DND-41 (cell line): ENCODE data around the gene UBE3C.

Experiments
- ATAC-seq: fragments of 200-7000 bp; cut with Tn5 transposase; 3 replicates; pipeline ENCODE4 v1.9.1; 2021; ENCODE audit warnings: low read depth; ENCODE audit not compliant: insufficient read depth
- DNase-seq: peaks from one replicate; pipeline ENCODE4 v3.0.0-alpha.2; 2020
- H2AFZ ChIP-seq: 2 replicates; pipeline ENCODE4 v1.6.0; 2012; ENCODE audit warnings: low read depth, low read length
- H3K27ac ChIP-seq: 2 replicates; pipeline ENCODE4 v1.5.1; 2012; ENCODE audit warnings: low read length, inconsistent platforms
- H3K27me3 ChIP-seq: fragments of 200-600 bp; sonication (generic); 2 replicates; pipeline ENCODE4 v1.6.0; 2012; ENCODE audit warnings: low read length, mild to moderate bottlenecking, inconsistent platforms; ENCODE audit not compliant: insufficient read depth, poor library complexity
- H3K36me3 ChIP-seq: 2 replicates; pipeline ENCODE4 v1.5.1; 2012; ENCODE audit warnings: low read length, inconsistent platforms; ENCODE audit not compliant: insufficient read depth
- H3K4me1 ChIP-seq: 2 replicates; pipeline ENCODE4 v1.5.1; 2012; ENCODE audit warnings: mild to moderate bottlenecking, low read length; ENCODE audit not compliant: insufficient read depth
- H3K4me2 ChIP-seq: 2 replicates; pipeline ENCODE4 v1.6.0; 2012; ENCODE audit warnings: mild to moderate bottlenecking, moderate library complexity, low read length, inconsistent platforms; ENCODE audit not compliant: insufficient read depth
- H3K4me3 ChIP-seq, 2 experiments: fragments of 200-600 bp in 1 of 2; shearing (Covaris generic) in 1 of 2; 2 replicates each; pipeline ENCODE4 v1.5.1; 2012 to 2016; ENCODE audit warnings: inconsistent platforms in 2 of 2, low read length in 2 of 2, mild to moderate bottlenecking in 2 of 2, low read depth in 1 of 2, moderate library complexity in 1 of 2
- H3K79me2 ChIP-seq: 2 replicates; pipeline ENCODE4 v1.6.0; 2012; ENCODE audit warnings: low read length, inconsistent platforms; ENCODE audit not compliant: insufficient read depth
- H3K9ac ChIP-seq: 2 replicates; pipeline ENCODE4 v1.6.0; 2012; ENCODE audit warnings: low read depth, mild to moderate bottlenecking, inconsistent platforms, low read length, moderate library complexity
- H3K9me3 ChIP-seq: 2 replicates; pipeline ENCODE4 v1.5.1; 2012; ENCODE audit warnings: low read length, moderate library complexity, mild to moderate bottlenecking, inconsistent platforms; ENCODE audit not compliant: insufficient read depth, severe bottlenecking
- H4K20me1 ChIP-seq: 2 replicates; pipeline ENCODE4 v1.6.0; 2012; ENCODE audit warnings: low read length; ENCODE audit not compliant: insufficient read depth
- CTCF ChIP-seq: IDR thresholded peaks from 2 replicates; pipeline ENCODE4 v1.5.1; 2012; ENCODE audit warnings: borderline replicate concordance, low read length, moderate library complexity, mild to moderate bottlenecking; ENCODE audit not compliant: poor library complexity, severe bottlenecking; ENCODE audit errors: extremely low read depth
- EZH2 ChIP-seq: IDR thresholded peaks from 3 replicates; pipeline ENCODE4 v1.6.1; 2012; ENCODE audit warnings: borderline replicate concordance, low read depth, mild to moderate bottlenecking, moderate library complexity, low read length, inconsistent platforms; ENCODE audit not compliant: severe bottlenecking

Gene UBE3C

DNA sequence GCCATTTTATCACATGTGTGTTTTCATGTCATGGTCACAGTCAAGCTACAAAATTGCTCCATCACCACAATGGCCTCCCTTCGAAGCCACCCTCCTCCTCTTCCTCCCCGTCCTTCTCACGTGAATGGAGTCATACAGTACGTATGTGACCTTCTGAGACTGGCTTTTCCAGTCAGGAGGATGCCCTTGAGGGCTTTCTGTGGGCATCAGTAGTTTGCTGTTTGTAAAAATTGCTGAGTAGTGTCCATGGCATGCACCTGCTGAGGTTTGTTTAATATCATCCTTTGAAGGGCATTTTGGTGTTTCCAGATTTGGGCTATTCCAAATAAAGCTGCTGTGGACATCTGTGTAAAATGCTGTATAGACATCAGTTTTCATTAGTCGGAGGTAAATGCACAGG is 5.9 kb upstream of the UBE3C start:
- H3K4me2 ChIP-seq: no peak overlapping the region
- no peak overlapping the region for H3K27ac ChIP-seq
- no peak for TF ChIP-seq CTCF
- TF ChIP-seq EZH2: no peak

DNA sequence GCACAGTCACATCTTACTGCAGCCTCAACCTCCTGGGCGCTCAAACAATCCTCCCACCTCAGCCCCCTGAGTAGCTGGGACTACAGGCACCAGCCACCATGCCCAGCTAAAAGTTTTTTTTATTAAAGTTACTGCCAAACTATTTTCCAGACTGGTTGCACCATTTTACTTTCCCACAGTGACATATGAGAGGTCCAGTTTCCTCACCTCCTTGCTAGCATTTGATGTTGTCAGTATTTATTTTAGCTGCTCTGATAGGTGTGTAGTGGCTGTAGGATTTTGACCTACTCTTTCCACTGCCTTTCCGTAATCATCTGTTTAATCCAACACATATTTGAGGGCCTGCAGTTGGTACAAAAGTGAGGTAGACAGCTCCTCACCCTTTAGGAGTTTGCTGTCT is 5.4 kb upstream of the UBE3C start:
- Histone ChIP-seq H3K9ac (no peak overlapping the region), H4K20me1 (no peaks in the 10 kb centered on the region), H3K4me2 (no peak overlapping the region), H3K27me3 (no peaks in the 10 kb centered on the region), H3K4me3 (no peak overlapping the region), H3K27ac (no peak overlapping the region), H3K79me2 (no peaks in the 10 kb centered on the region), H3K4me1 (peaks cover 14% of the 10 kb centered on the region), H3K36me3 (no peaks in the 10 kb centered on the region), H2AFZ (no peak overlapping the region), H3K9me3 (no peaks in the 10 kb centered on the region)
- DNase-seq: no peak
- TF ChIP-seq EZH2 (no peak), CTCF (no peak)
- ATAC-seq: no peak

More for the DNA sequence above, 5.9 kb upstream of the UBE3C start:
- ATAC-seq (no peak), DNase-seq (no peak)
- no peak overlapping the region for H3K9ac ChIP-seq
- no peaks in the 10 kb centered on the region for H3K36me3 ChIP-seq
- peaks cover 9% of the 10 kb centered on the region for H3K4me1 ChIP-seq
- no peak overlapping the region for H2AFZ ChIP-seq
- no peaks in the 10 kb centered on the region for H3K27me3 ChIP-seq
- H3K4me3 ChIP-seq: no peak overlapping the region
- no peaks in the 10 kb centered on the region for H3K9me3 ChIP-seq
- H4K20me1 ChIP-seq: no peaks in the 10 kb centered on the region
- H3K79me2 ChIP-seq: no peaks in the 10 kb centered on the region

GRCh38 chr7:157136372-157136771 is 2.4 kb upstream of the UBE3C start:
- ATAC-seq (no peak), DNase-seq (no peak)
- Histone ChIP-seq H3K79me2 (peaks cover 24% of the 10 kb centered on the region), H3K4me3 (no peak overlapping the region), H3K36me3 (peaks cover 13% of the 10 kb centered on the region), H3K27me3 (no peaks in the 10 kb centered on the region), H2AFZ (peak overlapping the region; percentile 53), H3K4me1 (peaks cover 33% of the 10 kb centered on the region), H3K4me2 (no peak overlapping the region), H3K9me3 (no peaks in the 10 kb centered on the region), H3K27ac (no peak overlapping the region), H4K20me1 (peaks cover 21% of the 10 kb centered on the region), H3K9ac (no peak overlapping the region)
- peak; percentile 48 for TF ChIP-seq CTCF
- TF ChIP-seq EZH2: no peak

DNA sequence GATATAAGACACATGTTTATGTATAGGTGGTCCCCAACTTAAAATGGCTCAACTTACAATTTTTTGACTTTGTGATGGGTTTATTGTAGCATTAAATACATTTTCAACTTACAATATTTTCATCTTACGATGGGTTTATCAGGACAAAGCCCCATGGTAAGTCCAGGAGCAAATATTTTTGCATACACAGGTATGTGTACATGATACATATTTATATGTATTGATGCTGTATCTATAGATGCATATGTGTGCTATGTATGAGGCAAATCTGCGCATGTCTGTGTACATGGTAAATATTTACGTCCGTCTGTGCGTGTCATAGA is 664 bp upstream of the UBE3C start:
- Histone ChIP-seq H3K4me2 (peak overlapping the region; percentile 74), H3K36me3 (peaks cover 29% of the 10 kb centered on the region), H3K4me1 (peaks cover 45% of the 10 kb centered on the region), H3K27me3 (no peaks in the 10 kb centered on the region), H2AFZ (peak overlapping the region; percentile 76), H4K20me1 (peaks cover 33% of the 10 kb centered on the region), H3K27ac (peak overlapping the region; percentile 73), H3K79me2 (peaks cover 41% of the 10 kb centered on the region), H3K4me3 (peak overlapping the region; percentile 1 to 66; a peak in 3 of 4 replicates), H3K9ac (peak overlapping the region; percentile 63), H3K9me3 (no peaks in the 10 kb centered on the region)
- TF ChIP-seq CTCF (no peak), EZH2 (no peak)
- DNase-seq: no peak
- ATAC-seq: no peak
